ENCODE measurements around the gene ZNF808. TPM values are rescaled to one million over a fixed set of nuclear protein-coding genes. Genes with fewer than 3 reads are reported as not detected.
"Not testable (repeated sequence)": the region's sequence is repeated elsewhere in the genome, so short reads cannot be mapped to it uniquely, and the experiment has no call there.

ZNF808 gene
- total RNA-seq, 1 donor from 2014 or later: 37.4 TPM

DNA sequence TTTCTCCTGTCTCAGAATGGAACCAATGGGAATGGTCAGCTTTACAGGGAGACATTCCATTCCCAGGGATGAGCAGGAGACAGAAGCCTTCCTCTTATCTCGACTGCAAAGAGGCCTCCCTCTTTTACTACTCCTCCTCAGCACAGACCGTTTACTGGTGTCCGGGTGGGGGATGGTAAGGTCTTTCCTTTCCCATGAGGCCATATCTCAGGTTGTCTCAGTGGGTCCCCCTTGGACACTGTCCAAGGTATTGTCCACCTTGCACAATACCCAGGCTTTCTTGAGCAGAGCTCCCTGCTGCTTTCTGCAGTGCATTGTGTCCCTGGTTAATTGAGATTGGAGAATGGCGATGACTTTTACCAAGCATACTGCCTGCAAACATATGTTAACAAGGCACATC lies 7.5 kb upstream of the ZNF808 start:
- Mint-ChIP-seq H3K27me3 (no peaks in the 10 kb centered on the region), H3K4me3 (no peak overlapping the region), H3K36me3 (no peaks in the 10 kb centered on the region), H3K27ac (no peak overlapping the region), H3K4me1 (ENCODE audit: unreplicated experiment) (peaks cover 26% of the 10 kb centered on the region), H3K9me3 (no peaks in the 10 kb centered on the region)
- no peak for TF ChIP-seq CTCF (conservative IDR thresholded peaks at IDR 0.05)
- DNase-seq (ENCODE audit: extremely low spot score, unreplicated experiment): no peak

GRCh38 chr19:52522551-52522950 lies 4.9 kb upstream of the ZNF808 start:
- H3K27me3 Mint-ChIP-seq: no peaks in the 10 kb centered on the region
- no peaks in the 10 kb centered on the region for H3K36me3 Mint-ChIP-seq
- H3K27ac Mint-ChIP-seq: no peak overlapping the region
- H3K4me3 Mint-ChIP-seq: no peak overlapping the region
- H3K9me3 Mint-ChIP-seq: no peaks in the 10 kb centered on the region
- no peak for TF ChIP-seq CTCF (conservative IDR thresholded peaks at IDR 0.05)
- H3K4me1 Mint-ChIP-seq (ENCODE audit: unreplicated experiment): peaks cover 30% of the 10 kb centered on the region
- no peak for DNase-seq (ENCODE audit: extremely low spot score, unreplicated experiment)

- peaks cover 2% of the 10 kb centered on the region for H3K36me3 Mint-ChIP-seq
- H3K4me1 Mint-ChIP-seq (ENCODE audit: unreplicated experiment): peaks cover 32% of the 10 kb centered on the region
- no peaks in the 10 kb centered on the region for H3K9me3 Mint-ChIP-seq
- no peak overlapping the region for H3K27ac Mint-ChIP-seq
- H3K27me3 Mint-ChIP-seq: no peaks in the 10 kb centered on the region
- TF ChIP-seq CTCF (conservative IDR thresholded peaks at IDR 0.05): no peak
- no peak overlapping the region for H3K4me3 Mint-ChIP-seq
- DNase-seq (ENCODE audit: extremely low spot score, unreplicated experiment): no peak
These were observed 3.4 kb upstream of the ZNF808 start for GRCh38 chr19:52524086-52524485.

DNA sequence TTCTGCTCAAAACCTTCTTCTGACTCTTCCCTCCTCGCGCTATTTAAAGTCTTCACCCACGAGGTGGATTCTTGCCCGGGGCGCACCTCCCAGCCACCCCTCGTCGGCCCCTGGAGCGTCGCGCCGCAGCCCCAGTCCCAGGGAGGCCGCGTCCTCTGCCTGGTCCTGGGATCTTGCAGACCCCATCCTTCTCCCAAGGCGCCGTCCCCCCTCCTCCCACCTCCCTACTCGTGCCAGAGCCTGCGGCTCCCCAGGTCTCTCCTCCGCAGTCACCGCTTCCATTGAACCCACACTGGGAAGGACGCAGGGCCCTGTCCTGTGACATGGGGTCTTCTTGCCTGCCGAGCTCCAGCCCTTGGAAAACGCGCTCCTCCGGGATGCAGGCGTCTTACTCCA lies 486 bp downstream of the ZNF808 start:
- peaks cover 16% of the 10 kb centered on the region for H3K4me1 Mint-ChIP-seq (ENCODE audit: unreplicated experiment)
- H3K9me3 Mint-ChIP-seq: no peaks in the 10 kb centered on the region
- no peak for TF ChIP-seq CTCF (conservative IDR thresholded peaks at IDR 0.05)
- no peaks in the 10 kb centered on the region for H3K27me3 Mint-ChIP-seq
- H3K27ac Mint-ChIP-seq: peak overlapping the region; percentile 98
- DNase-seq (ENCODE audit: extremely low spot score, unreplicated experiment): no peak
- H3K4me3 Mint-ChIP-seq: peak overlapping the region; percentile 99
- peaks cover 7% of the 10 kb centered on the region for H3K36me3 Mint-ChIP-seq

DNA sequence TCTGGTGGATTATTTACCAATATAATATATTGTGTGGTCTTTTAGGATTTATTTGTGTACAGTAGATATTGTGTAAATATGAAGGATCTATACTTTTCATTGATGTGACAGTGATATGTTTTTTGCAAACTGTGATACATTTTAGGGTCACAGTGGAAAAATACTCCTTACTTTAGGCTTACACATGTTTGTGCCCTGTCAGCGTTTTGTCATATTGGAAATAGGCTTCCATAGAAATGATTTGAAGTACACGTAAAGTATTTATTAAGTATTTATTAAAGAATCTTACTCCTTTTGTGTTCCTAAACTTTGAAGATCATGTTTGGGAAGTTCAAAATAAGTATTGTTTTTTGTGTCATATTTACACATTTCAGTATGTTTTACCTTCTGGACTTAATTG lies 5.0 kb downstream of the ZNF808 start:
- TF ChIP-seq CTCF (conservative IDR thresholded peaks at IDR 0.05): no peak
- H3K27ac Mint-ChIP-seq: peak overlapping the region; percentile 49
- no peaks in the 10 kb centered on the region for H3K27me3 Mint-ChIP-seq
- no peaks in the 10 kb centered on the region for H3K9me3 Mint-ChIP-seq
- H3K36me3 Mint-ChIP-seq: peaks cover 7% of the 10 kb centered on the region
- no peak for DNase-seq (ENCODE audit: extremely low spot score, unreplicated experiment)
- peaks cover 20% of the 10 kb centered on the region for H3K4me1 Mint-ChIP-seq (ENCODE audit: unreplicated experiment)
- H3K4me3 Mint-ChIP-seq: no peak overlapping the region

GRCh38 chr19:52533901-52534300 lies 6.4 kb downstream of the ZNF808 start:
- H3K4me1 Mint-ChIP-seq (ENCODE audit: unreplicated experiment): peaks cover 12% of the 10 kb centered on the region

DNA sequence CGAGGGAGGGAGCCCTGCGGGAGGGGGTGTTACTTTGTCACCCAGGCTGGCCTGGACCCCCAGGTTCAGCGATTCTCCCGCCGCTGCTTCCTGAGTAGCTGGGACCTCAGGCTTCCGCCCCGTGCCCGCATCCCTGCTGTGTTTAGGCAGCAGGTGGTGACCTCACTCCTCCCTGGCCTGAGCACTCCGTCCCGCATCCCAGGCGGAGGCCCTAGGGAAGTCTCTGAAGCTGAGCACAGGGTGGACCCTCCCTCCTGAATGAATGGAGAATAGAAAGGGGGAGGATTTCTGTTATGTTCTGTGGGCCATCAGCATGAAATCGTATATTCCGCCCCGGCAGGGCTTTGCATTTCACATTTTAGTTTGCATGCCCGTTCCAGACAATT lies 7.9 kb downstream of the ZNF808 start:
- H3K36me3 Mint-ChIP-seq: peaks cover 13% of the 10 kb centered on the region
- not testable (repeated sequence) for H3K27me3 Mint-ChIP-seq; DNase-seq (ENCODE audit: extremely low spot score, unreplicated experiment); H3K9me3 Mint-ChIP-seq; H3K4me1 Mint-ChIP-seq (ENCODE audit: unreplicated experiment)
- peak overlapping the region; percentile 89 for H3K27ac Mint-ChIP-seq
- H3K4me3 Mint-ChIP-seq: peak overlapping the region; percentile 93

More at GRCh38 chr19:52533901-52534300, 6.4 kb downstream of the ZNF808 start:
- peak overlapping the region; percentile 63 for H3K4me3 Mint-ChIP-seq
- no peak for DNase-seq (ENCODE audit: extremely low spot score, unreplicated experiment)
- H3K36me3 Mint-ChIP-seq: peaks cover 11% of the 10 kb centered on the region
- H3K9me3 Mint-ChIP-seq: no peaks in the 10 kb centered on the region
- TF ChIP-seq CTCF (conservative IDR thresholded peaks at IDR 0.05): no peak
- peak overlapping the region; percentile 89 for H3K27ac Mint-ChIP-seq
- no peaks in the 10 kb centered on the region for H3K27me3 Mint-ChIP-seq

All from type B pancreatic cell (in vitro differentiated cells).